Epithelial cell of esophagus (primary cell): ENCODE results near the gene HERPUD1.

ENCODE experiments used
- DNase-seq: peaks from one replicate; pipeline ENCODE4 v3.0.0; 2010; ENCODE audit warnings: low read depth
- H3K4me3 ChIP-seq: 2 replicates; pipeline ENCODE4 v1.5.1; 2011; ENCODE audit warnings: mild to moderate bottlenecking, low read length, control low read depth
- CTCF ChIP-seq: IDR thresholded peaks from 2 replicates; pipeline ENCODE4 v1.5.1; 2011; ENCODE audit warnings: low read depth, mild to moderate bottlenecking, low read length, control low read depth, inconsistent platforms; ENCODE audit not compliant: insufficient read depth; ENCODE audit errors: missing control alignments

HERPUD1 gene

GRCh38 chr16:56897026-56897799 is 34.7 kb upstream of the HERPUD1 start:
- TF ChIP-seq CTCF = no peak
- no peak overlapping the region for H3K4me3 ChIP-seq
- no peak for DNase-seq

- H3K4me3 ChIP-seq = no peak overlapping the region
- TF ChIP-seq CTCF = no peak
- DNase-seq = no peak
Observed at GRCh38 chr16:56898847-56899246, 33.1 kb upstream of the HERPUD1 start.

GRCh38 chr16:56903866-56904265 is 28.1 kb upstream of the HERPUD1 start:
- DNase-seq = no peak
- no peak for TF ChIP-seq CTCF
- H3K4me3 ChIP-seq = no peak overlapping the region

- no peak for TF ChIP-seq CTCF
- no peak for DNase-seq
- H3K4me3 ChIP-seq = no peak overlapping the region
Observed at GRCh38 chr16:56907401-56907800, 24.5 kb upstream of the HERPUD1 start.

GRCh38 chr16:56909527-56909979 is 22.4 kb upstream of the HERPUD1 start:
- DNase-seq = no peak
- no peak for TF ChIP-seq CTCF
- H3K4me3 ChIP-seq = no peak overlapping the region

GRCh38 chr16:56910112-56910511 is 21.8 kb upstream of the HERPUD1 start:
- no peak overlapping the region for H3K4me3 ChIP-seq
- no peak for DNase-seq
- TF ChIP-seq CTCF = no peak

GRCh38 chr16:56910654-56911539 is 21.0 kb upstream of the HERPUD1 start:
- no peak for TF ChIP-seq CTCF
- peak; percentile 71 for DNase-seq
- no peak overlapping the region for H3K4me3 ChIP-seq
